B cell (primary cell): ENCODE measurements around the gene TP53BP2. TPM values are rescaled to one million over a fixed set of nuclear protein-coding genes. Genes with fewer than 3 reads are reported as not detected.

Source experiments
- ATAC-seq: fragments of 200-7000 bp; cut with Tn5 transposase; one replicate; pipeline ENCODE4 v1.10.0; 2021; ENCODE audit warnings: low read depth, mild to moderate bottlenecking, moderate number of reproducible peaks, moderate library complexity
- CTCF ChIA-PET: fragments of 350-600 bp; sonication (Branson Sonifier 250); formaldehyde crosslinking; loops from one replicate; lab custom pipeline; 2021; ENCODE audit warnings: antibody characterized with exemption, inconsistent platforms; lab: Charles Lee
- POLR2A ChIA-PET: fragments of 350-600 bp; sonication (Branson Sonifier 250); formaldehyde crosslinking; loops from one replicate; lab custom pipeline; 2021; ENCODE audit warnings: antibody characterized with exemption; lab: Charles Lee
- DNase-seq: peaks from one replicate; pipeline ENCODE4 v3.0.0; 2013
- H2AFZ ChIP-seq: 2 replicates; pipeline ENCODE4 v1.6.1; 2012; ENCODE audit warnings: mild to moderate bottlenecking, low read depth, low read length; ENCODE audit not compliant: insufficient read depth, poor library complexity, severe bottlenecking
- H3K27ac ChIP-seq, 2 donors: 1 replicate in 1 of 2; 2 replicates in 1 of 2; pipeline ENCODE4 v1.5.1; 2012 to 2013; ENCODE audit warnings: low read length in 2 of 2, mild to moderate bottlenecking in 2 of 2, moderate library complexity in 1 of 2
- H3K27me3 ChIP-seq, 4 experiments: fragments of 200-600 bp in 1 of 4; sonication (generic) in 1 of 4; replicated peaks in 1 of 4; 1 replicate in 2 of 4; 2 replicates in 2 of 4; pipeline versions ENCODE4 v1.6.1 to v1.7.0; 2013 to 2016; ENCODE audit warnings: low read length in 3 of 4, mild to moderate bottlenecking in 2 of 4, mixed read lengths in 1 of 4, moderate library complexity in 1 of 4; ENCODE audit not compliant: insufficient read depth in 4 of 4, control insufficient read depth in 3 of 4; ENCODE audit errors: control extremely low read depth in 1 of 4
- H3K36me3 ChIP-seq, 2 experiments: replicated peaks in 1 of 2; 1 replicate in 1 of 2; 2 replicates in 1 of 2; pipeline versions ENCODE4 v1.6.1 to v1.7.1; 2013; ENCODE audit warnings: low read length in 1 of 2; ENCODE audit not compliant: insufficient read depth in 2 of 2, control insufficient read depth in 1 of 2; ENCODE audit errors: control extremely low read depth in 1 of 2, extremely low read depth in 1 of 2
- H3K4me1 ChIP-seq, 2 donors: fragments of 200-600 bp in 1 of 2; sonication (generic) in 1 of 2; 1 replicate in 1 of 2; 2 replicates in 1 of 2; pipeline versions ENCODE4 v1.5.1 to v1.6.1; 2013 to 2017; ENCODE audit warnings: low read length in 2 of 2; ENCODE audit not compliant: control insufficient read depth in 2 of 2, insufficient read depth in 2 of 2
- H3K4me2 ChIP-seq: replicated peaks from 2 replicates; pipeline ENCODE3; 2012; ENCODE audit warnings: mild to moderate bottlenecking, low read depth, low read length; ENCODE audit not compliant: poor library complexity, severe bottlenecking
- H3K4me3 ChIP-seq, 5 experiments: fragments of 200-600 bp in 1 of 5; sonication (generic) in 1 of 5; 1 replicate in 3 of 5; 2 replicates in 2 of 5; pipeline versions ENCODE4 v1.5.1 to v1.7.0; 2011 to 2016; ENCODE audit warnings: low read length in 4 of 5, mild to moderate bottlenecking in 4 of 5, low read depth in 2 of 5, control low read depth in 1 of 5, moderate library complexity in 1 of 5; ENCODE audit not compliant: insufficient read depth in 1 of 5; ENCODE audit errors: control extremely low read depth in 1 of 5, extremely low read depth in 1 of 5
- H3K79me2 ChIP-seq: fragments of 200-600 bp; sonication (generic); one replicate; pipeline ENCODE4 v1.6.0; 2016; ENCODE audit warnings: low read length; ENCODE audit not compliant: control insufficient read depth, insufficient read depth
- H3K9ac ChIP-seq: fragments of 200-600 bp; sonication (generic); 2 replicates; pipeline ENCODE4 v1.6.1; 2017; ENCODE audit warnings: mild to moderate bottlenecking, low read length, moderate library complexity
- H3K9me3 ChIP-seq, 3 donors: one replicate each; pipeline versions ENCODE4 v1.6.1 to v1.7.1; 2013; ENCODE audit warnings: low read length in 2 of 3; ENCODE audit not compliant: control insufficient read depth in 2 of 3, insufficient read depth in 1 of 3; ENCODE audit errors: control extremely low read depth in 1 of 3
- H4K20me1 ChIP-seq: 2 replicates; pipeline ENCODE4 v1.6.0; 2012; ENCODE audit warnings: mild to moderate bottlenecking, low read length; ENCODE audit not compliant: insufficient read depth, control insufficient read depth, poor library complexity, severe bottlenecking
- H3K27ac Mint-ChIP-seq: one replicate; pipeline ENCODE4 v1.8.0; 2021; ENCODE audit warnings: mixed read lengths
- H3K27me3 Mint-ChIP-seq: one replicate; pipeline ENCODE4 v1.8.0; 2021; ENCODE audit warnings: mixed read lengths
- H3K4me1 Mint-ChIP-seq: one replicate; pipeline ENCODE4 v1.8.0; 2021; ENCODE audit warnings: mixed read lengths
- H3K4me3 Mint-ChIP-seq: one replicate; pipeline ENCODE4 v1.8.0; 2021; ENCODE audit warnings: mixed read lengths
- H3K9me3 Mint-ChIP-seq: one replicate; pipeline ENCODE4 v1.8.0; 2022; ENCODE audit warnings: mixed read lengths; ENCODE audit not compliant: insufficient read depth
- EZH2 ChIP-seq: IDR thresholded peaks from 2 replicates; pipeline ENCODE4 v1.6.1; 2012; ENCODE audit warnings: borderline replicate concordance, low read depth, mild to moderate bottlenecking, moderate library complexity, low read length; ENCODE audit not compliant: insufficient read depth, poor library complexity, severe bottlenecking
- WGBS: methylation state at CpG from one replicate; pipeline ENCODE4 v1.1.5; 2013; ENCODE audit warnings: missing lambda C conversion rate; ENCODE audit not compliant: insufficient coverage; 5-methylcytosine and 5-hydroxymethylcytosine counted together
- intact Hi-C: fragments of 100-400 bp; cut with micrococcal nuclease; formaldehyde crosslinking; loops from one replicate; pipeline ENCODE4 v1.10.0; 2022
- polyA plus RNA-seq: library from polyadenylated mRNA; depleted of rRNA; stranded (reverse); fragments of >200 nt; gene quantifications from 2 replicates; pipeline ENCODE4 v1.2.3, GENCODE V29; 2012
- total RNA-seq, 2 donors: library from RNA; stranded (reverse); fragments of 120-200 nt in 1 of 2; gene quantifications; 1 replicate in 1 of 2; 2 replicates in 1 of 2; pipeline versions ENCODE4 v1.2.3 to v1.2.4, GENCODE V29; 2013 to 2022
- TF ChIP-seq, protein P1 (sequence below): fragments of 200-600 bp; IDR thresholded peaks from one replicate; pipeline ENCODE4 v1.8.0; 2022; ENCODE audit warnings: antibody characterized with exemption, mild to moderate bottlenecking

Gene TP53BP2
- total and polyA plus RNA-seq, 2 donors (not counting 1 experiment from before 2014, with no cell fraction given), result 10.8 to 40.0 TPM

DNA sequence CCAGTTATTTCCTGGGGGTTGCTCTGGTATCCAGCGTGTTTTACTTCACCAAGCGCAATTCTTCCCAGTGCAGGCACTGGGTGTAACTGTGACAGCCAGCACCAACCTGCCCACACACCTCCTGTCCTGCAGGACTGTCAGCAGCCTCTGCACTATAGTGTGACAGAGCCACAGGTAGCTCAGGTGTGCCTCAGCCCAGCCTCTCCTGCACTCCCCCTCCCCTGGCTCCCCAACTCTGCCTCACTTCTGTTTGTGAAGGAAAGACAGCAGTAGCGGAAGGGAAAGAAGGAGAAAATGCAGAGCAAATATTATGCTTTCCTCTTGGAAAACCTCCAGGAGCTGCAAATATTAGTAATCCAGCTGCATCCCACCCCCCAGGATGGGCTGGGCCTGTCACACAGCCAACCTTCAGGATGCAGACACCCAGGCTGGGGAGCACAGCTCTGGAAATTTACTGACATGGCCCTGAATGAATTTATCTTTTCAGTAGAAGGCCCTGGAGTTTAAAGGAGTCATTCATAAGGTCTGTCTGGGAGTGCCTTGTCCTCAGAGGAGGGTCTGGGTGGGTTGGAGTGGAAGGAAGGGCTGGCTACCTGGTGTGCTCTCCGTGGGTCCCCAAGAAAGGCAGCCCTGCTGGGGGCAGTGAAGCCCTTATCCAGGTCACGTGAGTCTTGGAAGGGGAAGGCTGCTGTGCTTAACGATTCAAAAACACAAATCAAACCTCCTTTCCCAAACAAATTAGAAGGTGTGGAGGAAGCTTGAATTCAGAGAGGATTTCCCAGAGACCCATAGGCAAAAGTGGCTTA is 112.6 kb downstream of the TP53BP2 start:
- H3K4me2 ChIP-seq, result no peak overlapping the region
- no peak overlapping the region for H2AFZ ChIP-seq
- 100% methylated on average over 2 of the region's 6 CpGs for WGBS
- peaks cover 0 to 9% of the 10 kb centered on the region in 2 experiments for H3K36me3 ChIP-seq
- H3K9me3 Mint-ChIP-seq, result no peaks in the 10 kb centered on the region
- ChIA-PET POLR2A (no interaction called here), CTCF (interaction anchor here (3.8 kb wide), 1 partner anchor 16 kb away, joined by 11 read pairs; no protein-coding TSS in a partner anchor)
- H3K27ac Mint-ChIP-seq, result no peak overlapping the region
- H3K9ac ChIP-seq, result no peak overlapping the region
- H3K4me1 ChIP-seq, result no peaks in the 10 kb centered on the region
- no peak for TF ChIP-seq EZH2
- TF ChIP-seq, protein P1, sequence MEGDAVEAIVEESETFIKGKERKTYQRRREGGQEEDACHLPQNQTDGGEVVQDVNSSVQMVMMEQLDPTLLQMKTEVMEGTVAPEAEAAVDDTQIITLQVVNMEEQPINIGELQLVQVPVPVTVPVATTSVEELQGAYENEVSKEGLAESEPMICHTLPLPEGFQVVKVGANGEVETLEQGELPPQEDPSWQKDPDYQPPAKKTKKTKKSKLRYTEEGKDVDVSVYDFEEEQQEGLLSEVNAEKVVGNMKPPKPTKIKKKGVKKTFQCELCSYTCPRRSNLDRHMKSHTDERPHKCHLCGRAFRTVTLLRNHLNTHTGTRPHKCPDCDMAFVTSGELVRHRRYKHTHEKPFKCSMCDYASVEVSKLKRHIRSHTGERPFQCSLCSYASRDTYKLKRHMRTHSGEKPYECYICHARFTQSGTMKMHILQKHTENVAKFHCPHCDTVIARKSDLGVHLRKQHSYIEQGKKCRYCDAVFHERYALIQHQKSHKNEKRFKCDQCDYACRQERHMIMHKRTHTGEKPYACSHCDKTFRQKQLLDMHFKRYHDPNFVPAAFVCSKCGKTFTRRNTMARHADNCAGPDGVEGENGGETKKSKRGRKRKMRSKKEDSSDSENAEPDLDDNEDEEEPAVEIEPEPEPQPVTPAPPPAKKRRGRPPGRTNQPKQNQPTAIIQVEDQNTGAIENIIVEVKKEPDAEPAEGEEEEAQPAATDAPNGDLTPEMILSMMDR, result no peak
- H3K4me3 Mint-ChIP-seq, result no peak overlapping the region
- intact Hi-C loops, result no loop called here
- H3K9me3 ChIP-seq, result no peaks in the 10 kb centered on the region
- peaks cover 5% of the 10 kb centered on the region for H3K79me2 ChIP-seq
- DNase-seq, result no peak
- ATAC-seq, result no peak
- no peaks in the 10 kb centered on the region for H3K27me3 ChIP-seq
- H4K20me1 ChIP-seq, result no peaks in the 10 kb centered on the region
- no peak overlapping the region for H3K4me3 ChIP-seq
- H3K27ac ChIP-seq, result no peak overlapping the region
- H3K27me3 Mint-ChIP-seq, result no peaks in the 10 kb centered on the region
- H3K4me1 Mint-ChIP-seq, result no peaks in the 10 kb centered on the region

DNA sequence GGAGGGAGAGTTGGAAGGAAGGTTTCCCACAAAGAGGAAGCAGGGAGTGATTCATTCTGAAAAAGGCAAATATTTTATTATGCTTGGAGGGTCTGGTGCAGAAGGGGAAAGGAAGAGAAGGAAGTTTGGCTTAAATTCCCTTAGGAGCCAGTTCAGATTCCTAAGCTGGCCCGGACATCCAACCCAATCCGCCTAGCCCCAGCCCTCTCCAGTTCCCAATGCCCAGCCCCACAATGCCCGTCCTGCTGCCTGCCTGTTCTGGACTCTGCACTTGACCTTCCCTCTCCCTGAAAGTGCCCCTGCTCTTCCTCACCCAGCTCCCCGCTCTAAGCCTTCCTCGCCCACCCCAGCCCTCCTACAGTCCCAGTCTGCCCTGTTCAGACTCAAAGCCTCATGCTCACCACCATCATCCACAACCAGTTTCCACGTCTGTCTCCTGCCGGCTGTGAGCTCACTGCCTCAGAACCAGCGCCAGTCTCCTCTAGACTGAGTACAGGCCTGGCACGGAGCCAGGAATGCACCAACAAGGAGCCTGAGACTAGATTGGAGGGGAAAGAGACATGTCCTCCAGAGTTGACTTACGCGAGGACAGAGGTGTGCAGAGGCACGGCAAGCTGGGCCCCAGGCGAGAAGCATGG is 114.5 kb downstream of the TP53BP2 start:
- Mint-ChIP-seq H3K27me3 (no peaks in the 10 kb centered on the region), H3K4me3 (no peak overlapping the region), H3K9me3 (no peaks in the 10 kb centered on the region), H3K27ac (no peak overlapping the region), H3K4me1 (peaks cover 13% of the 10 kb centered on the region)
- Histone ChIP-seq H3K4me2 (no peak overlapping the region), H3K36me3 (peaks cover 0 to 9% of the 10 kb centered on the region in 2 experiments), H3K27me3 (no peaks in the 10 kb centered on the region), H3K4me1 (peaks cover 4 to 12% of the 10 kb centered on the region in 2 donors), H3K9me3 (no peaks in the 10 kb centered on the region), H3K4me3 (no peak overlapping the region), H3K27ac (no peak overlapping the region), H4K20me1 (no peaks in the 10 kb centered on the region), H3K79me2 (peaks cover 5% of the 10 kb centered on the region), H2AFZ (no peak overlapping the region), H3K9ac (no peak overlapping the region)
- no peak for DNase-seq
- intact Hi-C loops, result no loop called here
- ChIA-PET CTCF (interaction anchor here (1.9 kb wide), 1 partner anchor 15 kb away, joined by 5 read pairs; no protein-coding TSS in a partner anchor), POLR2A (interaction anchor here (0.6 kb wide), 1 partner anchor 929 kb away, joined by 5 read pairs; no protein-coding TSS in a partner anchor)
- ATAC-seq, result no peak
- TF ChIP-seq EZH2, result no peak
- TF ChIP-seq, protein P1, result no peak
- WGBS, result 96% methylated on average over 13 of the region's 13 CpGs
